ENCODE measurements around the gene PTTG1IP. TPM values are rescaled to one million over a fixed set of nuclear protein-coding genes. Genes with fewer than 3 reads are reported as not detected.

Gene PTTG1IP
- total RNA-seq, 1 experiment from 2014 or later = 330 TPM

DNA sequence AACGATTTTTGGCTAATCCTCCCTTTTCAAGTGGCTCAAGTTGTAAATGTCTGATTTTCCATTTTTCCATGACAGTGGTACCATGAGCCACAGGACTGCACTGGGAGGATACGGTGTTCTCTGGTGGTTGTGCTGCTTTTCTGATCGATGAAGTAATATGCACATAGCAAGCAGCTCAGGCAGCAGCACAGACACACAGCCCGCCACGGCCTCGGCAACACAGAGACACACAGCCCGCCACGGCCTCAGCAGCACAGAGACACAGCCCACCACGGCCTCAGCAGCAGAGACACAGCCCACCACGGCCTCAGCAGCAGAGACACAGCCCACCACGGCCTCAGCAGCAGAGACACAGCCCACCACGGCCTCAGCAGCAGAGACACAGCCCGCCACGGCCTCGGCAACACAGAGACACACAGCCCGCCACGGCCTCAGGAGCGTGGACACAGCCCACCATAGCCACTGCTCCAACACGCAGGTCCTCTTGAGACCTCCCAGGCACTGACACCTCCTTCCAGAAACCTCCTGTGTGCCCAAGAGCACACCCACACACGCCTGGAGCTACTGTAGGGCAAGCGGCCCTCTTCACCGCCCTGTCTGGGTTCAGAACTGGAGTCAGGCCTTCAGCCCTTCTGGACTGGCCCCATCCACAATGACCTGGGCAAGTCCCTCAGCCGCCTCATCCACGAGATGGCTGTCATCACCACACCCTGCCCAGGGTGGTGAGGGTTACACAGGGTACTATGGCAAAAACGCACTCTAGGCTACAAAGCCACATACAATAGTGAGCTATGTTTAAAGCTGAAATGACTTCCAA lies 10.4 kb downstream of the PTTG1IP start:
- H3K4me3 ChIP-seq (ENCODE audit: low read length) = no peak overlapping the region
- no peaks in the 10 kb centered on the region for H3F3A ChIP-seq (ENCODE audit: low read length, unreplicated experiment)
- peaks cover 82% of the 10 kb centered on the region for H4K20me1 ChIP-seq (ENCODE audit: low read length)
- peaks cover 26% of the 10 kb centered on the region for H3K4me1 ChIP-seq (ENCODE audit: insufficient read depth, low read length)
- TF ChIP-seq EZH2 (IDR thresholded peaks at IDR 0.05; ENCODE audit: low read length, unreplicated experiment) (no peak), EZH2phosphoT487 (IDR thresholded peaks at IDR 0.05; ENCODE audit: borderline replicate concordance, low read length) (no peak)
- TF ChIP-seq, protein P1, sequence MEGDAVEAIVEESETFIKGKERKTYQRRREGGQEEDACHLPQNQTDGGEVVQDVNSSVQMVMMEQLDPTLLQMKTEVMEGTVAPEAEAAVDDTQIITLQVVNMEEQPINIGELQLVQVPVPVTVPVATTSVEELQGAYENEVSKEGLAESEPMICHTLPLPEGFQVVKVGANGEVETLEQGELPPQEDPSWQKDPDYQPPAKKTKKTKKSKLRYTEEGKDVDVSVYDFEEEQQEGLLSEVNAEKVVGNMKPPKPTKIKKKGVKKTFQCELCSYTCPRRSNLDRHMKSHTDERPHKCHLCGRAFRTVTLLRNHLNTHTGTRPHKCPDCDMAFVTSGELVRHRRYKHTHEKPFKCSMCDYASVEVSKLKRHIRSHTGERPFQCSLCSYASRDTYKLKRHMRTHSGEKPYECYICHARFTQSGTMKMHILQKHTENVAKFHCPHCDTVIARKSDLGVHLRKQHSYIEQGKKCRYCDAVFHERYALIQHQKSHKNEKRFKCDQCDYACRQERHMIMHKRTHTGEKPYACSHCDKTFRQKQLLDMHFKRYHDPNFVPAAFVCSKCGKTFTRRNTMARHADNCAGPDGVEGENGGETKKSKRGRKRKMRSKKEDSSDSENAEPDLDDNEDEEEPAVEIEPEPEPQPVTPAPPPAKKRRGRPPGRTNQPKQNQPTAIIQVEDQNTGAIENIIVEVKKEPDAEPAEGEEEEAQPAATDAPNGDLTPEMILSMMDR (conservative IDR thresholded peaks at IDR 0.05; ENCODE audit: low read depth, low read length) = no peak
- no peaks in the 10 kb centered on the region for H3K27me3 ChIP-seq (ENCODE audit: low read length)
- H3K79me2 ChIP-seq (ENCODE audit: low read length) = peaks cover 100% of the 10 kb centered on the region
- H3K4me2 ChIP-seq (ENCODE audit: low read length) = no peak overlapping the region
- ATAC-seq (no peak), DNase-seq (no peak)
- ChIA-PET POLR2A (ENCODE audit: unreplicated experiment) (no interaction called here), CTCF (no interaction called here)
- H3K9me2 ChIP-seq (replicated peaks; ENCODE audit: low read length) = no peaks in the 10 kb centered on the region
- BruUV-seq (replicated peaks) = no TSS peak
- H3K27ac ChIP-seq (ENCODE audit: low read length) = no peak overlapping the region
- H3K9me3 ChIP-seq (ENCODE audit: low read length) = no peaks in the 10 kb centered on the region
- H3K9ac ChIP-seq (ENCODE audit: low read length) = no peak overlapping the region
- H3K36me3 ChIP-seq (ENCODE audit: low read depth, low read length) = peaks cover 61% of the 10 kb centered on the region
- intact Hi-C loops (cut with micrococcal nuclease) = no loop called here
- H2AFZ ChIP-seq (ENCODE audit: low read length) = no peak overlapping the region

DNA sequence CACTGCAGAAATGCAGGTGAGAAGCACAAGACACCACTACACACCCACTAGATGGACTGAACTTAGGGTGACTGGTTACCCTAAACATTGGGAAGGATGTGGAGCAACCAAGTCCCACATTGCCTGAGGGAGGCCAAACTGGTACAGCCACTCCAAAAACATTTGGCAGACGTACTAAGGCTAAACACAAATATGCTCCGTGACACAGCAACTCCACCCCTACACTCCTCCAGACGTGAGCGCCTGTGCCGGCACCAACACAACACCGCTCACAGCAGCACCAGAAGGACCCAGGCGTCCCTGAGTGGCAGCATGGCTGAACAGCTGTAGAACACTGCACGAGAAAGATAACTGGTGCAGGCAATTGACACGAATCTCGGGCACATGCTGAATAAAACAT lies 14.7 kb downstream of the PTTG1IP start:
- H3K9ac ChIP-seq (ENCODE audit: low read length) = no peak overlapping the region
- TF ChIP-seq, protein P1 (conservative IDR thresholded peaks at IDR 0.05; ENCODE audit: low read depth, low read length) = no peak
- TF ChIP-seq EZH2phosphoT487 (IDR thresholded peaks at IDR 0.05; ENCODE audit: borderline replicate concordance, low read length) = no peak
- no peak for TF ChIP-seq EZH2 (IDR thresholded peaks at IDR 0.05; ENCODE audit: low read length, unreplicated experiment)
- CTCF ChIA-PET = no interaction called here
- no peak overlapping the region for H3K4me3 ChIP-seq (ENCODE audit: low read length)
- intact Hi-C loops (cut with micrococcal nuclease) = no loop called here
- no peaks in the 10 kb centered on the region for H3F3A ChIP-seq (ENCODE audit: low read length, unreplicated experiment)
- peaks cover 68% of the 10 kb centered on the region for H4K20me1 ChIP-seq (ENCODE audit: low read length)
- peaks cover 73% of the 10 kb centered on the region for H3K36me3 ChIP-seq (ENCODE audit: low read depth, low read length)
- DNase-seq = no peak
- H3K79me2 ChIP-seq (ENCODE audit: low read length) = peaks cover 100% of the 10 kb centered on the region
- POLR2A ChIA-PET (ENCODE audit: unreplicated experiment) = no interaction called here
- H3K9me2 ChIP-seq (replicated peaks; ENCODE audit: low read length) = no peaks in the 10 kb centered on the region
- H3K27me3 ChIP-seq (ENCODE audit: low read length) = no peaks in the 10 kb centered on the region
- no peak overlapping the region for H3K4me2 ChIP-seq (ENCODE audit: low read length)
- no peaks in the 10 kb centered on the region for H3K4me1 ChIP-seq (ENCODE audit: insufficient read depth, low read length)
- no TSS peak for BruUV-seq (replicated peaks)
- no peak overlapping the region for H3K27ac ChIP-seq (ENCODE audit: low read length)
- H2AFZ ChIP-seq (ENCODE audit: low read length) = no peak overlapping the region
- no peaks in the 10 kb centered on the region for H3K9me3 ChIP-seq (ENCODE audit: low read length)
- ATAC-seq = no peak

DNA sequence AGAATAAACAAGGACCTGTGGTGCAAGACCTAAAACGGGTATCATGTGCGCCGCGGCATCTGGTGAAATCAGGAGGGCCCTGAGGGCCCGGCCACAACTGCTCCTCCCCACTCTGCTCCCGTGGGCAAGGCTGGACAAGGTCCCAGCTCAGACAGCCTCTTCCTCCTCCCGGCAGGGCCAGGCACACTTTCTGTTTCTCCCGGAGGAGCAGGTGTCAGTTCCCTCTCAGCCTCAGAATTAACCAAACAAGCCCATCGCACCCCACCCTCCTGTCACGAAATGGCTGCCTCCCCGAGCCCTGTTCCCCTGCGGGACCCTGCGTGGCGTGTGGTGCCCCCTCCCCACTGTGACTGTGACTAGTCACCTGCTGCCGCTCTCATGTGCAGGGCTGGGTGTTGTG lies 15.2 kb downstream of the PTTG1IP start:
- H2AFZ ChIP-seq (ENCODE audit: low read length) = no peak overlapping the region
- no peak for ATAC-seq
- TF ChIP-seq, protein P1 (conservative IDR thresholded peaks at IDR 0.05; ENCODE audit: low read depth, low read length) = no peak
- no peak for TF ChIP-seq EZH2 (IDR thresholded peaks at IDR 0.05; ENCODE audit: low read length, unreplicated experiment)
- no peak overlapping the region for H3K4me3 ChIP-seq (ENCODE audit: low read length)
- H3K9me2 ChIP-seq (replicated peaks; ENCODE audit: low read length) = no peaks in the 10 kb centered on the region
- no peaks in the 10 kb centered on the region for H3K27me3 ChIP-seq (ENCODE audit: low read length)
- H3K27ac ChIP-seq (ENCODE audit: low read length) = no peak overlapping the region
- H3K4me2 ChIP-seq (ENCODE audit: low read length) = no peak overlapping the region
- intact Hi-C loops (cut with micrococcal nuclease) = no loop called here
- no TSS peak for BruUV-seq (replicated peaks)
- DNase-seq = no peak
- H3K9me3 ChIP-seq (ENCODE audit: low read length) = no peaks in the 10 kb centered on the region
- H4K20me1 ChIP-seq (ENCODE audit: low read length) = peaks cover 64% of the 10 kb centered on the region
- no peaks in the 10 kb centered on the region for H3F3A ChIP-seq (ENCODE audit: low read length, unreplicated experiment)
- CTCF ChIA-PET = no interaction called here
- peaks cover 69% of the 10 kb centered on the region for H3K36me3 ChIP-seq (ENCODE audit: low read depth, low read length)
- peaks cover 99% of the 10 kb centered on the region for H3K79me2 ChIP-seq (ENCODE audit: low read length)
- no peak overlapping the region for H3K9ac ChIP-seq (ENCODE audit: low read length)
- no peaks in the 10 kb centered on the region for H3K4me1 ChIP-seq (ENCODE audit: insufficient read depth, low read length)
- POLR2A ChIA-PET (ENCODE audit: unreplicated experiment) = no interaction called here
